Fibroblast of villous mesenchyme (primary cell): ENCODE measurements around the gene MUC4. TPM values are rescaled to one million over a fixed set of nuclear protein-coding genes. Genes with fewer than 3 reads are reported as not detected.
"Not testable (repeated sequence)": the region's sequence is repeated elsewhere in the genome, so short reads cannot be mapped to it uniquely, and the experiment has no call there.

Source experiments
- DNase-seq: peaks from one replicate; pipeline ENCODE4 v3.0.0-alpha.2; 2010; ENCODE audit warnings: low read depth
- H3K4me3 ChIP-seq: 2 replicates; pipeline ENCODE4 v1.5.1; 2011; ENCODE audit warnings: low read depth, mild to moderate bottlenecking, low read length
- CTCF ChIP-seq: IDR thresholded peaks from 2 replicates; pipeline ENCODE4 v1.5.1; 2012; ENCODE audit warnings: low read depth, mild to moderate bottlenecking, low read length; ENCODE audit not compliant: insufficient read depth
- total RNA-seq: library from RNA; depleted of rRNA; stranded (reverse); fragments of >200 nt; gene quantifications from 2 replicates; pipeline ENCODE4 v1.2.3, GENCODE V29; 2012

Gene MUC4
- total RNA-seq, 1 donor = not detected

- H3K4me3 ChIP-seq = no peak overlapping the region
- TF ChIP-seq CTCF = no peak
- DNase-seq = no peak
Observed at GRCh38 chr3:195796795-195797194, 14.9 kb downstream of the MUC4 start.

GRCh38 chr3:195794708-195795107, 17.0 kb downstream of the MUC4 start:
- H3K4me3 ChIP-seq = no peak overlapping the region
- no peak for DNase-seq
- TF ChIP-seq CTCF = no peak

GRCh38 chr3:195792621-195793020, 19.1 kb downstream of the MUC4 start:
- not testable (repeated sequence) for H3K4me3 ChIP-seq, DNase-seq

GRCh38 chr3:195790901-195791300, 20.8 kb downstream of the MUC4 start:
- no peak overlapping the region for H3K4me3 ChIP-seq
- no peak for DNase-seq
- TF ChIP-seq CTCF = no peak

DNA sequence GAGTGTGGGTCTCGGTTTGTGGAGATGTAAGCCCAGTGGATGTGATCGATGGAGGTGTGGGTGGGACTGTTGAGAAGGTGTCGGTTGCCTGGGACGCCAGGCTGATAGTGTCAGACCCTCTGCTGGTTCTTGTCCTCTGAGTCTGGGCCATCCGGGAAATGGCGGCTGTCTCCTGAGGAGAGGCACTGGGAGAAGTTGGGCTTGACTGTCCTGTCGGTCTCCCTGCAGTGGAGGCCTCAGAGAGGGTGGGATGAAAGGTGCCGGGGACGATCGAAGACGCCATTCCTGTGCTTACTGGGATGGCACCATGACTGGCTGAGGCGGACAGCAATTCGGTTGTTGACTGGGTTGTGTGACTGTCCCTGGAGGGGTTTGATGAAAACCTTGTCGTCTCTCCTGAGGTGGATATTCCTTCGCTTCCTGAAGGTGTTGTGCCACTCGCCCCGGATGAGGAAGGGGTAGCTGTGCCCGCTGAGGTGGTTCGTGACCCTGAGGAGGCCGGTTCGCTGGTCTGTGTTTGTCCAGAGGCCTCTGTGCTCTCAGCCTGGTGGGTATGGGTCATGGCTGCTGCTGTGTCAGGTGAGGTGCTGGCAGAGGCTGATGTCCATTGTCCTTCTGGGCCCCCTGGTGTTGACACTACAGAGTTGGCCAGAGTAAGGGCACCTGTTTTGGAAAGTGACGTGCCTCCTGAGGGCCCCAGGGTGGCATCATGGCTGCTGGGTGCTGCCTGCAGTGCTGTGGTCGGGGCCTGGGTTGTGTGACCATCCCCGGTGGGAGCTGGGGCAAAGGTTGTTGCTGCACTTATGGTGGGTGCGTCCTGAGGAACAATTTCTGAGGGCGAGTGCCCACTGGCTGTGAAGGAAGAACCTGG, 22.8 kb downstream of the MUC4 start:
- no peak for DNase-seq
- TF ChIP-seq CTCF = no peak
- H3K4me3 ChIP-seq = no peak overlapping the region

DNA sequence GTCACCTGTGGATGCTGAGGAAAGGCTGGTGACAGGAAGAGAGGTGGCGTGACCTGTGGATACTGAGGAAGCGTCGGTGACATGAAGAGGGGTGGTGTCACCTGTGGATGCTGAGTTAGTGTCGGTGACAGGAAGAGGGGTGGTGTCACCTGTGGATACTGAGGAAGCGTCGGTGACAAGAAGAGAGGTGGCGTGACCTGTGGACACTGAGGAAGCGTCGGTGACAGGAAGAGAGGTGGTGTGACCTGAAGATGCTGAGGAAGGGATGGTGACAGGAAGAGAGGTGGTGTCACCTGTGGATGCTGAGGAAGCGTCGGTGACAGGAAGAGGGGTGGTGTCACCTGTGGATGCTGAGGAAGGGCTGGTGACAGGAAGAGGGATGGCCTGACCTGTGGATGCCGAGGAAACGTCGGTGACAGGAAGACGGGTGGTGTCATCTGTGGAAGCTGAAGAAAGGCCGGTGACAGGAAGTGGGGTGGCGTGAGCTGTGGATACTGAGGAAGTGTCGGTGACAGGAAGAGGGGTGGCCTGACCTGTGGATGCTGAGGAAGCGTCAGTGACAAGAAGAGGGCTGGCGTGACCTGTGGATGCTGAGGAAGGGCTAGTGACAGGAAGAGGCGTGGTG, 25.8 kb downstream of the MUC4 start:
- H3K4me3 ChIP-seq, DNase-seq: not testable (repeated sequence)

GRCh38 chr3:195784031-195784430, 27.7 kb downstream of the MUC4 start:
- not testable (repeated sequence) for H3K4me3 ChIP-seq, DNase-seq

GRCh38 chr3:195781236-195781635, 30.5 kb downstream of the MUC4 start:
- DNase-seq, H3K4me3 ChIP-seq: not testable (repeated sequence)

DNA sequence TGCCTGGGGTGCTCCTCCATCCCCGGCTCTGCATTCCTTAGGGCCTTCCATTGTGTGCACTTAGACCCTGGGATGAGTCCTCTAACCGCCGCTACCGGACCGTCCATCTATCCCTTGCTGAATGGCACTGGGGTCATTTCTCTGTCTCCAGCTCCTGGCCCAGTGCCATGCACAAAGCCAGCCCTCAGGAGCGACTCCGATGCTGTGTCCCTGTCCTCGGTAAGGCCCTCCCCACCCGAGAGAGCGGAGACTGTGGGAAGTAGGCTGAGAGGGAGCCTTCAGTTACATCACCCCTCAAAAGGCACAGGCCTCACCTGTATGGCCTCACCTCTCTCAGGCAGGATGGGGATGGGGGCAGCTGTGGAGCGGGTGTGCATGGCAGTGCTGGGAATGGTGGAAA, 33.8 kb downstream of the MUC4 start:
- no peak overlapping the region for H3K4me3 ChIP-seq
- no peak for DNase-seq
- TF ChIP-seq CTCF = no peak
